ENCODE data around the gene TULP4.

DNA sequence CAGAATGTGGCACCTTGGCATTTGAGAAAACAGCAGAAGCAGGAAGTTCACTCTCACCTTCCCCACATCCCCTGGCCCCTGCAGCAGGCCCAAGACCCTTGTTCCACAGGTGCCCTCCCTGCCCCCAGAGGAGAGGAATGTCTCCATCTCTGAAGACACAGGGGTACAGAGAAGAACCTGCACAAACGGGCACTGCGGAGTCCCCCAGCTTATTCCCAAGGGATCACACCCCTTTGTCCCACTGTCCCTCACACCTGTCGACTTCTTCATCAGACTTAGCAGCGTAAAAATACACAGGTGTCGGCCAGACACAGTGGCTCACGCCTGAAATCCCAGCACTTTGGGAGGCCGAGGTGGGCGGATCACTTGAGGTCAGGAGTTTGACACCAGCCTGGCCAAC, 204.8 kb downstream of the TULP4 start:
- TF ChIP-seq, protein P1, sequence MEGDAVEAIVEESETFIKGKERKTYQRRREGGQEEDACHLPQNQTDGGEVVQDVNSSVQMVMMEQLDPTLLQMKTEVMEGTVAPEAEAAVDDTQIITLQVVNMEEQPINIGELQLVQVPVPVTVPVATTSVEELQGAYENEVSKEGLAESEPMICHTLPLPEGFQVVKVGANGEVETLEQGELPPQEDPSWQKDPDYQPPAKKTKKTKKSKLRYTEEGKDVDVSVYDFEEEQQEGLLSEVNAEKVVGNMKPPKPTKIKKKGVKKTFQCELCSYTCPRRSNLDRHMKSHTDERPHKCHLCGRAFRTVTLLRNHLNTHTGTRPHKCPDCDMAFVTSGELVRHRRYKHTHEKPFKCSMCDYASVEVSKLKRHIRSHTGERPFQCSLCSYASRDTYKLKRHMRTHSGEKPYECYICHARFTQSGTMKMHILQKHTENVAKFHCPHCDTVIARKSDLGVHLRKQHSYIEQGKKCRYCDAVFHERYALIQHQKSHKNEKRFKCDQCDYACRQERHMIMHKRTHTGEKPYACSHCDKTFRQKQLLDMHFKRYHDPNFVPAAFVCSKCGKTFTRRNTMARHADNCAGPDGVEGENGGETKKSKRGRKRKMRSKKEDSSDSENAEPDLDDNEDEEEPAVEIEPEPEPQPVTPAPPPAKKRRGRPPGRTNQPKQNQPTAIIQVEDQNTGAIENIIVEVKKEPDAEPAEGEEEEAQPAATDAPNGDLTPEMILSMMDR (conservative IDR thresholded peaks at IDR 0.05; ENCODE audit: low read depth, low read length), result no peak
- TF ChIP-seq EZH2 (IDR thresholded peaks at IDR 0.05; ENCODE audit: borderline replicate concordance, low read depth, low read length, poor library complexity, severe bottlenecking), result no peak

Data from A673 (cell line).